Ectodermal cell (in vitro differentiated cells): ENCODE data around the gene USP1.

ENCODE experiments used
- H3K27ac ChIP-seq: 2 replicates; pipeline ENCODE4 v1.7.0; 2013; ENCODE audit warnings: mild to moderate bottlenecking, low read depth, low read length; ENCODE audit not compliant: insufficient read depth, poor library complexity, severe bottlenecking
- H3K27me3 ChIP-seq: 2 replicates; pipeline ENCODE4 v1.7.0; 2013; ENCODE audit warnings: mild to moderate bottlenecking, low read length; ENCODE audit not compliant: insufficient read depth, control insufficient read depth, poor library complexity, severe bottlenecking
- H3K36me3 ChIP-seq: one replicate; pipeline ENCODE4 v1.7.0; 2013; ENCODE audit warnings: low read length; ENCODE audit not compliant: control insufficient read depth, insufficient read depth
- H3K4me1 ChIP-seq: one replicate; pipeline ENCODE4 v1.7.0; 2013; ENCODE audit warnings: low read length; ENCODE audit not compliant: control insufficient read depth, insufficient read depth
- H3K4me3 ChIP-seq: 2 replicates; pipeline ENCODE4 v1.7.0; 2013; ENCODE audit warnings: low read depth, low read length, control low read depth; ENCODE audit not compliant: insufficient read depth
- H3K9me3 ChIP-seq: 2 replicates; pipeline ENCODE4 v1.7.0; 2013; ENCODE audit warnings: mild to moderate bottlenecking, low read length, moderate library complexity; ENCODE audit not compliant: control insufficient read depth
- WGBS, 2 experiments: methylation state at CpG; one replicate each; pipeline ENCODE4 v1.1.7; 2013; ENCODE audit warnings: missing lambda C conversion rate in 2 of 2; 5-methylcytosine and 5-hydroxymethylcytosine counted together

The USP1 gene

DNA sequence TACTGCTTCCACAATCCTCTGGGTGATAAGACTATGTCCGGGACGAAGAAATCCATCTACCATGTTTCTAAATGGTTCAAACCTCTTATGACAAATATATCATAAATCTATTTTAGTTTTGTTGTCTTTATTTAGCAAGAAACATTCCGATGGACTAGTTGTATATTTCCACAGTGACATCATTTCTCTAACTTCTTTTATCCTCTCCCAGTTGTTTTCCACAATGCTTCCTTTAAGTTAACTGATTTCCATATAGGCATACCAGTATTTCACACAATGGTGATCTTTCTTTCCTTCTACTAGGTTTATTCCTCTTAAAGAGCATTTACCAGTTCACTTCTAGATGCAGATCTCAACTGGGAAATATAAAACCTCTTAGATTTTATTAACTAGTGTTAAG, 44.8 kb downstream of the USP1 start:
- no peaks in the 10 kb centered on the region for H3K27me3 ChIP-seq
- H3K9me3 ChIP-seq = no peaks in the 10 kb centered on the region
- no peak overlapping the region for H3K4me3 ChIP-seq
- H3K4me1 ChIP-seq = no peaks in the 10 kb centered on the region
- H3K27ac ChIP-seq = no peak overlapping the region
- WGBS, 2 experiments = 95% methylated on average over 3 of the region's 3 CpGs
- no peaks in the 10 kb centered on the region for H3K36me3 ChIP-seq

- 97% methylated on average over 4 of the region's 5 CpGs for WGBS, 2 experiments
- Histone ChIP-seq H3K9me3 (no peaks in the 10 kb centered on the region), H3K4me1 (no peaks in the 10 kb centered on the region), H3K4me3 (no peak overlapping the region), H3K36me3 (no peaks in the 10 kb centered on the region), H3K27me3 (no peaks in the 10 kb centered on the region), H3K27ac (no peak overlapping the region)
These were observed 48.1 kb downstream of the USP1 start for GRCh38 chr1:62484824-62485468.

GRCh38 chr1:62487956-62488355, 51.1 kb downstream of the USP1 start:
- H3K36me3 ChIP-seq = peaks cover 3% of the 10 kb centered on the region
- no peaks in the 10 kb centered on the region for H3K27me3 ChIP-seq
- H3K27ac ChIP-seq = no peak overlapping the region
- 11 to 22% methylated on average over 2 of the region's 2 CpGs for WGBS, 2 experiments
- H3K9me3 ChIP-seq = no peaks in the 10 kb centered on the region
- no peaks in the 10 kb centered on the region for H3K4me1 ChIP-seq
- H3K4me3 ChIP-seq = no peak overlapping the region

- Histone ChIP-seq H3K9me3 (no peaks in the 10 kb centered on the region), H3K36me3 (peaks cover 8% of the 10 kb centered on the region), H3K27ac (no peak overlapping the region), H3K4me1 (no peaks in the 10 kb centered on the region), H3K27me3 (no peaks in the 10 kb centered on the region), H3K4me3 (no peak overlapping the region)
- 94 to 96% methylated on average over 1 of the region's 2 CpGs for WGBS, 2 experiments
These were observed 55.7 kb downstream of the USP1 start for GRCh38 chr1:62492521-62492920.

DNA sequence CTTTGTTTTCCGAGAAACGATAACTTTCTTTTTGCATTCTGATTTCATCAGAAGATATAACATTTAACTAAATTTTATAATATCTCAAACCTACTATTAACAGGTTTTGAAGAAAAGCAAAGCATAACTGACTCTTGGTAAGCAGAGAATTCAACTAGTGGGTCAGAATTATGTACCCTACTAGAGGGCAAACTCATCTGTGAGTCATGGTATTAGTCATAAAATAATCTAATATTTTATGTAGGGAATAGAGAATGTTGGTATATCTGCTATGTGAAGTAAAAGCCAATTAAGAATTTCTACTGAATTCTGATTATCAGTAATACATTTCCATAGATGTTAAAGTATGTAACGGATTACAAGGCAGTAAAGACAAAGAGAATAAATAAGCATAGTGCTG, 56.8 kb downstream of the USP1 start:
- Histone ChIP-seq H3K9me3 (no peaks in the 10 kb centered on the region), H3K36me3 (peaks cover 8% of the 10 kb centered on the region), H3K27me3 (no peaks in the 10 kb centered on the region), H3K4me1 (no peaks in the 10 kb centered on the region), H3K27ac (no peak overlapping the region), H3K4me3 (no peak overlapping the region)
- 94 to 97% methylated on average over 3 of the region's 3 CpGs for WGBS, 2 experiments

GRCh38 chr1:62494137-62494536, 57.3 kb downstream of the USP1 start:
- peaks cover 8% of the 10 kb centered on the region for H3K36me3 ChIP-seq
- H3K4me1 ChIP-seq = no peaks in the 10 kb centered on the region
- WGBS, 2 experiments = 93 to 96% methylated on average over 4 of the region's 4 CpGs
- no peak overlapping the region for H3K27ac ChIP-seq
- no peak overlapping the region for H3K4me3 ChIP-seq
- H3K9me3 ChIP-seq = no peaks in the 10 kb centered on the region
- no peaks in the 10 kb centered on the region for H3K27me3 ChIP-seq

DNA sequence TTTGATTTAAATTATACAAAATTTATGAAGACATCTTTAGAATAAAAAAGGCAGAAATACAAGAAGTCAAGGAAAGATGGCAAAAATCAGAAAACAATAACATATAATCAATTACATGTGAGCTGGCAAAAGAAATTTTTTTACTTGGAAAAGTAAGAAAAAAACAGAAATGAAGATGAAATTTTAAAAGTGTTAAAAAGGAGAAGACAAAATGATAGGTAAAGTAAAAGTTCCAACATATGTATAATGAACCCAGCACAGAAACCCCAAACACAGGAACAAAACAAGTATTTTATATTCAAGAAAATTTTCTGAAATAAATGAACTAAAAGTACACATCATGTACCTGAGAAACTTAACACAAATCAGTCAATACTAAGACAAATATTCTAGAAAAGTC, 63.4 kb downstream of the USP1 start:
- Histone ChIP-seq H3K27me3 (no peaks in the 10 kb centered on the region), H3K27ac (no peak overlapping the region), H3K4me1 (no peaks in the 10 kb centered on the region), H3K9me3 (no peaks in the 10 kb centered on the region), H3K36me3 (no peaks in the 10 kb centered on the region), H3K4me3 (no peak overlapping the region)
